ENCODE measurements around the gene TRIM5.

DNA sequence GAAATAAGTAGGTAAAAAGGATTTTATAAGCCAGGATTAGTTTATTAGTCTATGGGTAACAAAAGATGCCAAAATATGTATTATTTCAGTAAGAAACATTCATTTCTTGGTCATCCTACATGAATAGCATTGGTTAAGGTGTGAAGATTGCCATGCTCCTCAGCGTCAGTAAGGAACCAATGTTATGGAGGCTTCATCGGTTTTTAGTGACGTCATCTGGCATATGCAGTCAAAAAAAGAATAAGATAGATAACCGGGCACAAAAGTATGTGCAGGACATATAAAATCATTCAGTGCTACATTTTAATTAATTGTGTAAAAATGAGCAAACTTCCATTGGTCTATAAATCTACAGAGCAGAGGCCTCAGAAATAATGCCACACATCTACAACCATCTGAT, 29.4 kb downstream of the TRIM5 start:
- TF ChIP-seq POLR2AphosphoS5 (IDR thresholded peaks at IDR 0.05; ENCODE audit: low read depth, low read length) (no peak), POLR2A (IDR thresholded peaks at IDR 0.05; ENCODE audit: low read depth, low read length) (no peak)
